GM23338 (cell line): ENCODE data around the gene MRPL24. TPM values are rescaled to one million over a fixed set of nuclear protein-coding genes. Genes with fewer than 3 reads are reported as not detected.

ENCODE experiments used
- ATAC-seq: fragments of 200-7000 bp; cut with Tn5 transposase; 3 replicates; pipeline ENCODE4 v1.9.1; 2020
- DNase-seq: peaks from one replicate; pipeline ENCODE4 v3.0.0-alpha.2; 2015; ENCODE audit warnings: low spot score
- H2AFZ ChIP-seq: fragments of 200-600 bp; sonication (generic); 2 replicates; pipeline ENCODE4 v1.8.0; 2016; ENCODE audit warnings: antibody characterized with exemption, mild to moderate bottlenecking, moderate library complexity
- H3F3A ChIP-seq: fragments of 200-600 bp; sonication (generic); replicated peaks from 2 replicates; pipeline ENCODE4 v1.8.0; 2017; ENCODE audit warnings: antibody characterized with exemption, mixed run types, low read depth
- H3K27ac ChIP-seq: fragments of 200-600 bp; sonication (generic); 2 replicates; pipeline ENCODE4 v1.6.1; 2016; ENCODE audit warnings: low read depth
- H3K27me3 ChIP-seq: fragments of 200-600 bp; sonication (generic); 2 replicates; pipeline ENCODE4 v1.8.0; 2016; ENCODE audit warnings: mild to moderate bottlenecking, mixed run types, moderate library complexity; ENCODE audit not compliant: insufficient read depth
- H3K36me3 ChIP-seq: fragments of 200-600 bp; sonication (generic); 2 replicates; pipeline ENCODE4 v1.8.0; 2016; ENCODE audit warnings: mild to moderate bottlenecking; ENCODE audit not compliant: insufficient read depth
- H3K4me1 ChIP-seq: fragments of 200-600 bp; sonication (generic); 2 replicates; pipeline ENCODE4 v1.8.0; 2016; ENCODE audit warnings: mild to moderate bottlenecking, moderate library complexity; ENCODE audit not compliant: insufficient read depth
- H3K4me2 ChIP-seq: fragments of 200-600 bp; sonication (generic); 2 replicates; pipeline ENCODE4 v1.7.1; 2017; ENCODE audit warnings: mixed run types
- H3K4me3 ChIP-seq: fragments of 200-600 bp; sonication (generic); 2 replicates; pipeline ENCODE4 v1.6.1; 2016; ENCODE audit warnings: mixed run types
- H3K79me2 ChIP-seq: fragments of 200-600 bp; sonication (generic); replicated peaks from 2 replicates; pipeline ENCODE4 v1.8.0; 2017; ENCODE audit warnings: mild to moderate bottlenecking; ENCODE audit not compliant: insufficient read depth
- H3K9me2 ChIP-seq: fragments of 200-600 bp; sonication (generic); 2 replicates; pipeline ENCODE4 v1.8.0; 2017; ENCODE audit not compliant: insufficient read depth
- H4K20me1 ChIP-seq: fragments of 200-600 bp; sonication (generic); replicated peaks from 2 replicates; pipeline ENCODE4 v1.8.0; 2017; ENCODE audit warnings: mild to moderate bottlenecking; ENCODE audit not compliant: insufficient read depth
- H3K27ac Mint-ChIP-seq: 2 replicates; pipeline ENCODE4 v1.8.0; 2020; ENCODE audit warnings: inconsistent platforms, mild to moderate bottlenecking, moderate library complexity, mixed read lengths
- H3K27me3 Mint-ChIP-seq: 3 replicates; pipeline ENCODE4 v1.8.0; 2022; ENCODE audit warnings: low read depth, mild to moderate bottlenecking, moderate library complexity, mixed read lengths, inconsistent platforms; ENCODE audit not compliant: insufficient read depth, poor library complexity
- H3K36me3 Mint-ChIP-seq: 3 replicates; pipeline ENCODE4 v1.8.0; 2021; ENCODE audit warnings: low read depth, mild to moderate bottlenecking, inconsistent platforms, moderate library complexity, mixed read lengths
- H3K4me1 Mint-ChIP-seq: 3 replicates; pipeline ENCODE4 v1.8.0; 2020; ENCODE audit warnings: mild to moderate bottlenecking, inconsistent platforms, mixed read lengths
- H3K4me3 Mint-ChIP-seq: 3 replicates; pipeline ENCODE4 v1.8.0; 2021; ENCODE audit warnings: moderate library complexity, mild to moderate bottlenecking, inconsistent platforms, mixed read lengths
- H3K9me3 Mint-ChIP-seq: 3 replicates; pipeline ENCODE4 v1.8.0; 2020; ENCODE audit warnings: moderate library complexity, mild to moderate bottlenecking, inconsistent platforms, mixed read lengths
- CTCF ChIP-seq, 2 experiments: fragments of 200-600 bp in 1 of 2; sonication (generic) in 1 of 2; conservative IDR thresholded peaks; 2 replicates each; pipeline versions ENCODE4 v1.5.1 to v1.6.1; 2016 to 2017; ENCODE audit warnings: antibody characterized with exemption in 2 of 2, low read depth in 2 of 2, mild to moderate bottlenecking in 2 of 2, moderate library complexity in 1 of 2
- ETS1 ChIP-seq: IDR thresholded peaks from 2 replicates; pipeline ENCODE4 v1.6.1; 2016; ENCODE audit warnings: antibody characterized with exemption
- JUNB ChIP-seq: IDR thresholded peaks from one replicate; pipeline ENCODE4 v1.6.1; 2016; ENCODE audit warnings: antibody characterized with exemption; ENCODE audit not compliant: unreplicated experiment
- POLR2AphosphoS5 ChIP-seq: IDR thresholded peaks from 2 replicates; pipeline ENCODE4 v1.6.1; 2016; ENCODE audit warnings: antibody characterized with exemption, low read depth
- ZNF331 ChIP-seq: fragments of 250-450 bp; sonication (Bioruptor Pico); IDR thresholded peaks from 2 replicates; pipeline ENCODE4 v1.5.0; 2020; ENCODE audit warnings: low read depth, mild to moderate bottlenecking, moderate library complexity
- ZNF462 ChIP-seq: fragments of 250-450 bp; sonication (Bioruptor Pico); IDR thresholded peaks from 2 replicates; pipeline ENCODE4 v1.5.0; 2020; ENCODE audit warnings: mild to moderate bottlenecking, moderate library complexity
- polyA plus RNA-seq: library from polyadenylated mRNA; unstranded; fragments of >200 nt; fragmentation: Nextera tagmentation; extraction: Ambion mirVana; gene quantifications from 2 replicates; pipeline ENCODE4 v1.2.1, GENCODE V29; 2016
- total RNA-seq: library from RNA; depleted of rRNA; stranded (reverse); fragments of >200 nt; shearing (Covaris generic); gene quantifications from 2 replicates; pipeline ENCODE4 v1.2.3, GENCODE V29; 2014

Gene MRPL24
- total and polyA plus RNA-seq, 2 experiments from 2014 or later, result 18.8 to 45.7 TPM

GRCh38 chr1:156775799-156776198 lies 34.9 kb upstream of the MRPL24 start:
- Mint-ChIP-seq H3K4me1 (peaks cover 10% of the 10 kb centered on the region), H3K36me3 (peaks cover 22% of the 10 kb centered on the region), H3K27ac (no peak overlapping the region), H3K27me3 (peaks cover 7% of the 10 kb centered on the region), H3K4me3 (no peak overlapping the region), H3K9me3 (no peaks in the 10 kb centered on the region)
- ATAC-seq (no peak), DNase-seq (no peak)
- no peak overlapping the region for H3K4me3 ChIP-seq
- H3K27me3 ChIP-seq, result no peaks in the 10 kb centered on the region
- 0 out of 2 replicates have a peak overlapping the region, but pooled peaks have one; percentile 59 for H3K27ac ChIP-seq
- no peak for TF ChIP-seq POLR2AphosphoS5
- TF ChIP-seq JUNB, result no peak
- no peak for TF ChIP-seq ETS1
- TF ChIP-seq CTCF (conservative IDR thresholded peaks at IDR 0.05; ENCODE audit: low read depth in 2 of 2), result no peak
- TF ChIP-seq ZNF462 (CRISPR knock-in tag), result no peak
- TF ChIP-seq ZNF331 (CRISPR knock-in tag), result no peak
- H3F3A ChIP-seq, result peaks cover 10% of the 10 kb centered on the region
- H3K79me2 ChIP-seq, result peaks cover 99% of the 10 kb centered on the region
- H3K4me2 ChIP-seq, result no peak overlapping the region
- no peaks in the 10 kb centered on the region; the same call in 1 of the 2 replicates for H3K36me3 ChIP-seq
- no peaks in the 10 kb centered on the region for H3K9me2 ChIP-seq
- no peak overlapping the region for H2AFZ ChIP-seq
- H3K4me1 ChIP-seq, result peaks cover 1% of the 10 kb centered on the region
- peaks cover 70% of the 10 kb centered on the region for H4K20me1 ChIP-seq
